ENCODE results near the gene FERMT3.
A peak's percentile ranks its signal among the peaks of the same experiment; 100 is the strongest.
"Not testable (repeated sequence)": the region's sequence is repeated elsewhere in the genome, so short reads cannot be mapped to it uniquely, and the experiment has no call there.

The FERMT3 gene

DNA sequence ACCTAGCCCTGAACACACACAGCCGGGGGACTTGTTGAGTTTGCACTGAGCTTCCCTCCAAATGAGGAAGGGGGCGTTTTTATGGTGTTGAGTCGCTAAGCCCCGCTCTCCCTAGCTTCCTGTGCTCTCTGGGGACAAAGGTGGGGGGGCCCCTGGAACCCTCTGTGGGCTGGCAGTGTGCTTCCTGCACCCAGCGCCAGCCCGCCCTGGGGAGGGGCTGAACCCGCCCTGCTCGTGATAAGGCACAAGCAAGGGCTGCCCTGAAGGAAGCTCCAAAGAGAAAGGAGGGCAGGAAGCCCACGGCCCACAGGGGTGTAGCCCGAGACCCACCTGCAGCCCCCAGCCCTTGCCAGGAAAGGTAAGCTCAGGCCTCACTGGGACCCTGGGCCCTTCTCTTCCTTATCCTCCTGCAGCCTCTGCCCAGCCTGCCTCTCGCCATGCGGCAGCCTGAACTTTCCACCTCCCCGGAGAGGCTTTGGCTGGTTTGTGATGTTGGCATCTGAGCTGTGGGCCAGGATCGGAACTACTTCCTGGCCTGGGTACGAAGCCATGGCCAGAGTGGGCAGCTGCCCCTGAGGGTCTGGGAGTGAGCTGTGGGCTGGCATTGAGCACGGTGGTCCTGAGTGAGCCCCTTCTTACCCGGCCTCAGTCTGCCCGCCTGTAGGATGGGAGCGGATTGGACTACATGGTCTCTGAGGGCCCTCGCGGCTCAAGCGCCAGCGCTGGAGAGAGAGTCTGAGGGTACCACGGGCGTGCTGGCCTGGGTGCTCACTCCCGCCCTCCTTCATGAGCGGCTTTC, at the start of gene FERMT3:
Gene FERMT3, plus strand, starts transcription at position 265 of the 799 bp plus-strand sequence. CDS start 644 bp downstream, outside the sequence.
- peak; percentile 72 for DNase-seq

DNA sequence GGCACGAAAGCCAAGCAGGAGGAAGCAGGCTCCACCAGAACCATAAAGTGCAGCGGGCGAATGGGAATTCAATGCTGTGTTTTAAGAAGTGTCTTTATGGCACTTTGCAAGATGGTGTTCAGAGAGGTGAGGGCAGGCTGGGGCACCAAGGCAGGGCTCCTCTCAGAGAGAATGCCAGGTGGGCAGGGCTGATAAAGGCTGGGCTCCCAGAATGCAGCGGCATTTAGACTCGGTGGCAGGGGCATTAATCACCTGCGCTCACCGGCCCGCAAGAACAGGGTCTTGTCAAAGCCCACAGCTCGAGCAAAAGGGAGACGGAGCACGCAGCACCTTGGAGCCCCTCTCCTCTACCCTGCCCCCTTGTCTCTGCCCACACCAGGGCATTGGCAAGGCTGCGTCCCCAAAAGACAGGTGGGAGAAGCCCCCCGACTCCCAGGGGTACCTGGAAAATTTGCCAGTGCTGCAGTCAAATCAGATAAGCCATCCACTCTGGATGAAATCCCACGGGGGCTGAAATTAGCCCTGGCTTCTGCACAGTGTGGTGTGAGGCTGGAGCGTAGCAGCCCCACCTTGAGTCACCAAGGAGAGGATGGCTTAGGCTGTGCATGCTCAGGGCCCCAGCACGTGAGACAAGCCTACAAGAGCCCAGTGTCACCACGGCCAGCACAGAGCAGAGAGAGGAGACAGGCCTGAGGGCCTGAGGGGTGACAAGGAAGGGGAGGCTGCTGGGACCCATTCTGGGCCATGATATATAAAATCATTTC, 48.7 kb upstream of the FERMT3 start:
- DNase-seq = no peak

DNA sequence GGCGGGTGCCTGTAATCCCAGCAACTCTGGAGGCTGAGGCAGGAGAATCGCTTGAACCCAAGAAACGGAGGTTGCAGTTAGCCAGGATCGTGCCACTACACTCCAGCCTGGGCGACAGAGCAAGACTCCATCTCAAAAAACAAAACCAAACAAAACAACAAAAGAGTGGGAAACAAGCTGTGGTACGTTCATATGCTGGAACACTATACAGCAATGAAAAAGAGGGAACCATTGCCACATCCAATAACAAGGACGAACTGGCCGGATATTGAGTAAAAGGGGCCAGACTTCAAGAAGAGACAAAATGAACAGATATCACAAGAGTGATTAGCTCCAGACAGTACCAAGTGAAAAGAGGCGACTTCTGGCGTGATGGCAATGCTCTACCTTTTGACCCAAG, 45.5 kb upstream of the FERMT3 start:
- DNase-seq = no peak

GRCh38 chr11:64162769-64163168, 43.8 kb upstream of the FERMT3 start:
- DNase-seq = not testable (repeated sequence)

- no peak for DNase-seq
These were observed 42.6 kb upstream of the FERMT3 start for GRCh38 chr11:64163951-64164350.

- DNase-seq = peak; percentile 73
These were observed 41.9 kb upstream of the FERMT3 start for GRCh38 chr11:64164392-64165312.

GRCh38 chr11:64165481-64165841, 41.1 kb upstream of the FERMT3 start:
- peak; percentile 50 for DNase-seq

DNA sequence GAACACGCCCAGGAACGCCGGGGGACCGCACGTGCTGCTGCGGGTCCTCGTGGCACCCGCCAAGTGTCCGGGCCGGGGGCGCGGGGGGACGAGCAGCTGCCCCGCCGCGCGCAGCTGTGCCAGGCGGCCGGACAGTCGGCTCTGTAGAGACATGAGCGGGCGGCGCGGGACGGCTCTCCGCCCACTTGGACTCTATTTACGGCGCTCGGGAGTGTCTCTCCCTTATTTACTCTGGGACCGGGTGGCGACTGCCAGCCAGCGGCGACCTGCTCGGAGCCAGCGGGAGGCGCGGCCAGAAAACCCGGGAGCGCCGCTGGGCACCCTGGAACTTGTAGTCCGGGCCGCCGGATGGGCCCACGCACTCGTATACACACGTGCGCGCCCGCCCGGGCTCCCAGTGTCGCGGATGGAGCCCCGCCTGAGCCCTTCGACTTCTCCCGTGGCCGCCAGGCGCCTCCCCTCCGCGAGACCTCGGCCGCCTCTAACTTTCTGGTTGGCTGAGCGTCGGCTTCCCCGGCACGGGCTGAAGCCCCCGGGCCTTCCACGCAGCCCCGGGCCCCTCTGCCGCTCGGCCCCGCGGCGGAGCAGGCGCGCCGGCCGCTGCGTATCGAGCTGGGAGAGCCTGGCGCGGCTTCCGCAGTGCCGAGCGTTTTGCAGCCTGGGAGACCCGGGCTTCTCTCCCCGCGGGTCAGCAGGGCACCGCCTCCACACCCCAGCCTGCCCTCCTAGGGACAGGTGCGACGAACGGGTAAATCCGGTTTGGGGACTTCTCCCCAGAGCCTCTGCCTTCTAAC, 40.5 kb upstream of the FERMT3 start, which contains the start of gene MACROD1:
Gene MACROD1, minus strand, starts transcription at position 272 of the 794 bp plus-strand sequence. Its CDS starts 119 bp downstream, at position 153.
- DNase-seq = peak; percentile 88

DNA sequence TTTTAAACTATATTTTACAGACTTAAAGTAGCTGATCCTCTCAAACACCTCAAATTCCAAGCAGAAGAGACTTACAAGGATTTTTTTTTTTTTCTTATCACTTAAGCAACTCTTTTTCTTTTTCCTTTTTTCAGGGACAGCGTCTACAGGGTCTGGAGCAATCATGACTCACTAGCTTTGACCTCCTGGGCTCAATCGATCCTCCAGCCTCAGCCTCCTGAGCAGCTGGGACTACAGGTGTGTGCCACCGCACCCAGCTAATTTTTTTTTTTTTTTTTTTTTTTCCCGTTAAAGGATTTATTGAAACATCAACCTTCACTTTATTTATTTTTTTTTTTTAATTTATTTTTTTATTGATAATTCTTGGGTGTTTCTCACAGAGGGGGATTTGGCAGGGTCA, 36.1 kb upstream of the FERMT3 start:
- no peak for DNase-seq

DNA sequence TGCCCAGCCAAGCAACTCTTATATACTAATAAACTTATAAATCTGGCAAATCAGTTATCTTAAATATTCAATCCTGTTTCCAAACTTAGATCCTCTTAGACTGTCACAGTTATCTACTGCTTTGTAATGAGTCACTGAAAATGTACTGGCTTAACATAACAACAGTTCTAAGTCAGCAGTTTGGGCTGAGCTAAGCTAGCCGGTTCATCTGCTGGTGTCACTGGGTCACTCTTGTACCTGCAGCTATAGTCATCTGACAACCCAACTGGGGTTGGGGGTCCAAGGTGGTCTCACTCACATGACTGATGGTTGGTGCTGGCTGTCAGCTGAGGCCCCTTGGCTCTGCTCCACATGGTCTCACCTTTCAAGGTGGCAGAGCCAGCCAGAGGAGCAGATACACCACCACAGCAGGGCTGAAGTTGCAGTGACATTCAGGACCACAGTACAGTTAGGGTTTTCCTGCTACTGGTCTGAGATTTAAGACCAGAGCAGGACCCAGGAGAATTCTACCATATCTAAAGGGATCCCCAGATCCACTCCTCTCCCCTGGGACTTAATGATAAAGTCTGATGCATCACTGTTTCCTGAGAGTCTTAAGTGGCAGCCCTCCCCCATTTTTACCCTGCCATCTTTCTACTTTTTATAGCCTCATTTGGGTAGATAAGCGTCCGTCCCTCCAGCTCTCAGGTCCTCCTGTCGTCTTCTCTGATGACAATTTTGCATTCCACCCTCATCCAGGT, 32.7 kb upstream of the FERMT3 start:
- no peak for DNase-seq

DNA sequence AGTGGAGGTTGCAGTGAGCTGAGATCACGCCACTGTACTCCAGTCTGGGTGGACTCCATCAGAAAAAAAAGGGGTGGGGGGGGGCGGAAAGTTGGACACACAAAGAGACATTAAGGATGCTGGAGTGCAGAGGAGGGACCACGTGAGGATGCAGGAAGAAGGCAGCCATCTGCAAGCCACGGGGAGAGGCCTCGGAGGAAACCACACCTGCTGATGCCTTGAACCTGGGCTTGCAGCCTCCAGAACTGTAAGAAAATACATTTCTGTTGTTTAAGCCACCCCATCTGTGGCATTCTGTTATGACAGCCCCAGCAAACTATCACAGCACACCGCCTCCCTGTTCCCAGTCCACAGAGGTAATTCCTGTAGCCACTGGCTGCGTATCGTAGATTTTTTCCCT, 29.8 kb upstream of the FERMT3 start:
- DNase-seq = no peak

DNA sequence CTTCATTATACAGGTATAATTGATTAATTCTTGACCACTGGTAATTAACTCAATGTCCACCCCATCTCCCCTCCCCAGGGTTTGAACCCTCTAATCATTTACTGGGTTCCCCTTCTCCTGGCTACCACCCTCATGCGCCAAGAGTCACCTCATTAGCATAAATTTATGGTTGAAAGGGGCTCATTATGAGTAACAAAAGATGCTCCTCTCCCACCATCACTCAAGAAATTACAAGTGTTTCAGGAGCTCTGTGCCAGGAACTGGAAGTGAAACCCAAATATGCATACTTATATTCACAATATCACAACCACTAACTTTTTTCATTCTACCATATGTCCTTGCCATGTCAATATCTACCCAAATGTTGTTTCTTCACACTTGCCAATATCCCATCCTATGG, 28.3 kb upstream of the FERMT3 start:
- no peak for DNase-seq

DNA sequence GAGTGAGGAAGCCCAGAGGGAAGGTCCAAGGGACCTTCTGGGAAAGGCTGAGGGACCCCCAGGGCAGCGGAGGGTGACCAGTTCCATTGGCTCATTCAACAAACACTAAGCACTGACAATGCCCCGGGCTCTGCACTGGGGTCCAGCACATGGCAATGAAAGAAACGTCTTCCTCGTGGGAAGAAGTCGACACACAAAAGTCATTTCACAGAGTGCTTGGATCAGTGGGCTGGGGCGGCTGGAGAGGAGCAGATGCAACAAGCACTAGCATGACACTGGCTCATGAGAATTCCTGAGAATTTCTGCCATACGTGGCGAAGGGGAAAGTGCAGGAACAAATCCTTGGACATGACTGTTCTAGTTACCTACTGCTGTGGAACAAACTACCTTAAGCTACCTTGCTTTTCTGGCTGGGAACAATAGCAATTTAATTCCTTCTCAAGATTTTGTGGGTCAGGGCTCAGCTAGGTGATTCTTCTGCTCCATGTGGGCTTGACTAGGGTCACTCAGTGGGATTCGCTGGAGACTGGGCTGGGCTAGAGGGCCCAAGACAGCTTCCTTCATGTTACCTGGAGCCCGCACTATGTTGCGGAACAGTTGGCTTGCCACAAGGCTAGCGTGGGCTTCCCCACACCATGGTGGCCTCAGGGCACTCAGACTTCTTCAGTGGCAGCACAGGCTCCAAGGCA, 27.4 kb upstream of the FERMT3 start:
- no peak for DNase-seq

GRCh38 chr11:64180891-64181290, 25.6 kb upstream of the FERMT3 start:
- DNase-seq = no peak

- DNase-seq = peak; percentile 94
These were observed 24.8 kb upstream of the FERMT3 start for GRCh38 chr11:64181506-64182411.

- DNase-seq = no peak
These were observed 22.6 kb upstream of the FERMT3 start for GRCh38 chr11:64183890-64184289.

- DNase-seq = no peak
These were observed 21.3 kb upstream of the FERMT3 start for GRCh38 chr11:64185175-64185692.

- DNase-seq = peak; percentile 100
These were observed 20.6 kb upstream of the FERMT3 start, which contains the start of gene STIP1 for GRCh38 chr11:64185693-64186491. TSS of gene STIP1 (plus strand) at chr11:64186171. CDS start at chr11:64186262, 91 bp downstream.

Data from femur (tissue), 1 donor.